C4-2B (cell line): ENCODE data around the gene MED29.

Experiments used
- ZFX ChIP-seq: fragments of 450-650 bp; IDR thresholded peaks from 2 replicates; pipeline ENCODE4 v1.6.1; 2017
- TF ChIP-seq, protein P1 (sequence below): fragments of 450-650 bp; conservative IDR thresholded peaks from 2 replicates; pipeline ENCODE4 v1.5.1; 2017; ENCODE audit warnings: mild to moderate bottlenecking

DNA sequence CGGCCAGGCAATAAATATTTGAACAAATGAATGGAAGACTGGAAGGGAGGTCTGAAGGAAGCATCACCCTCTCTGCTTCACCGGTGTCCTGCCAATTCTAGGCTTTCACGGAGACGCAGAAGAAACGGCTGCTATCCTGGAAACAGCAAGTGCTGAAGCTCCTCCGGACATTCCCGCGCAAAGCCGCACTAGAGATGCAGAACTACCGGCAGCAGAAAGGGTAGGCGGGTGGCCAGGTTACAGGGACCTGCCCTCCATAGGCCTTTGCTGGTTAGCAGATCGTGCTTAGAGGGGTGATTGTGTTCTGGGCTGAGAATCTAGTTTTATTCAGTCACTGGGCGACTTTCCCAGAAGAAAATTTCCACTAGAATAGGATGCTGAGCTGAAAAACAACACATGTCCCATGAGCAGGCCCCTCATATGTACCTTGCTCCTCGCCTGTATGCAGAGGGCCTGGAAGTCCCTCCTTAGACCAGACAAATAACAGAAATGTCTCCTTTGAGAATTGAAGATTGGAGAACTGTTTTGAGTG, 11.2 kb upstream of the MED29 start:
- TF ChIP-seq, protein P1, sequence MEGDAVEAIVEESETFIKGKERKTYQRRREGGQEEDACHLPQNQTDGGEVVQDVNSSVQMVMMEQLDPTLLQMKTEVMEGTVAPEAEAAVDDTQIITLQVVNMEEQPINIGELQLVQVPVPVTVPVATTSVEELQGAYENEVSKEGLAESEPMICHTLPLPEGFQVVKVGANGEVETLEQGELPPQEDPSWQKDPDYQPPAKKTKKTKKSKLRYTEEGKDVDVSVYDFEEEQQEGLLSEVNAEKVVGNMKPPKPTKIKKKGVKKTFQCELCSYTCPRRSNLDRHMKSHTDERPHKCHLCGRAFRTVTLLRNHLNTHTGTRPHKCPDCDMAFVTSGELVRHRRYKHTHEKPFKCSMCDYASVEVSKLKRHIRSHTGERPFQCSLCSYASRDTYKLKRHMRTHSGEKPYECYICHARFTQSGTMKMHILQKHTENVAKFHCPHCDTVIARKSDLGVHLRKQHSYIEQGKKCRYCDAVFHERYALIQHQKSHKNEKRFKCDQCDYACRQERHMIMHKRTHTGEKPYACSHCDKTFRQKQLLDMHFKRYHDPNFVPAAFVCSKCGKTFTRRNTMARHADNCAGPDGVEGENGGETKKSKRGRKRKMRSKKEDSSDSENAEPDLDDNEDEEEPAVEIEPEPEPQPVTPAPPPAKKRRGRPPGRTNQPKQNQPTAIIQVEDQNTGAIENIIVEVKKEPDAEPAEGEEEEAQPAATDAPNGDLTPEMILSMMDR = no peak
- TF ChIP-seq ZFX = no peak
